ENCODE measurements around the gene NSG2. TPM values are rescaled to one million over a fixed set of nuclear protein-coding genes. Genes with fewer than 3 reads are reported as not detected.
"Not testable (repeated sequence)": the region's sequence is repeated elsewhere in the genome, so short reads cannot be mapped to it uniquely, and the experiment has no call there.

Gene NSG2
- total RNA-seq, 6 experiments from 2014 or later: 0.13 TPM; not detected in 5

DNA sequence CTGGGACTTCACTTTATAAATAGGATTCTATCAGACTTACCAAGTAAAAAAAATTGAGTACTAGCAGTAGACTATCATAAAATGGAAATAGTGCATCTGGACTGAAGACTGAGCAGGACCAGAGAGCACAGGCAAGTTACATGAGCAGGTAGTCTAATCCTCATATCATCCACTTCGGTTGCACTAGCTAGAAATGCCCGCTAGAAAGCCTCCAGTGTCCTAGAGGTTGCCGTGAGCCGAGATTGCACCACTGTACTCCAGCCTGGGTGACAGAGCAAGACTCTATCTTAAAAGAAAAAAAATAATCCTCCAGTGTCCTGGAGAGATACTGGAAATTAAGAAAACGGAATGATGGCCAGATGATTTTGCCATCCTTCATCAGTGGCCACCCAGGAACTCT, 36.6 kb upstream of the NSG2 start:
- 70% methylated on average over 5 of the region's 5 CpGs for WGBS (ENCODE audit: insufficient coverage, low coverage, low lambda C conversion rate, missing lambda C conversion rate)
- H3K27me3 ChIP-seq: no peaks in the 10 kb centered on the region
- no peak for DNase-seq
- no peak for TF ChIP-seq POLR2A (IDR thresholded peaks at IDR 0.05)
- TF ChIP-seq, protein P1, sequence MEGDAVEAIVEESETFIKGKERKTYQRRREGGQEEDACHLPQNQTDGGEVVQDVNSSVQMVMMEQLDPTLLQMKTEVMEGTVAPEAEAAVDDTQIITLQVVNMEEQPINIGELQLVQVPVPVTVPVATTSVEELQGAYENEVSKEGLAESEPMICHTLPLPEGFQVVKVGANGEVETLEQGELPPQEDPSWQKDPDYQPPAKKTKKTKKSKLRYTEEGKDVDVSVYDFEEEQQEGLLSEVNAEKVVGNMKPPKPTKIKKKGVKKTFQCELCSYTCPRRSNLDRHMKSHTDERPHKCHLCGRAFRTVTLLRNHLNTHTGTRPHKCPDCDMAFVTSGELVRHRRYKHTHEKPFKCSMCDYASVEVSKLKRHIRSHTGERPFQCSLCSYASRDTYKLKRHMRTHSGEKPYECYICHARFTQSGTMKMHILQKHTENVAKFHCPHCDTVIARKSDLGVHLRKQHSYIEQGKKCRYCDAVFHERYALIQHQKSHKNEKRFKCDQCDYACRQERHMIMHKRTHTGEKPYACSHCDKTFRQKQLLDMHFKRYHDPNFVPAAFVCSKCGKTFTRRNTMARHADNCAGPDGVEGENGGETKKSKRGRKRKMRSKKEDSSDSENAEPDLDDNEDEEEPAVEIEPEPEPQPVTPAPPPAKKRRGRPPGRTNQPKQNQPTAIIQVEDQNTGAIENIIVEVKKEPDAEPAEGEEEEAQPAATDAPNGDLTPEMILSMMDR (IDR thresholded peaks at IDR 0.05): no peak
- no peaks in the 10 kb centered on the region for H3K4me1 ChIP-seq
- H3K9me3 ChIP-seq: no peaks in the 10 kb centered on the region
- no peak for ATAC-seq
- intact Hi-C loops (cut with DNase I): no loop called here
- no peak overlapping the region for H3K4me3 ChIP-seq
- H3K27ac ChIP-seq: no peak overlapping the region
- no peaks in the 10 kb centered on the region for H3K36me3 ChIP-seq

DNA sequence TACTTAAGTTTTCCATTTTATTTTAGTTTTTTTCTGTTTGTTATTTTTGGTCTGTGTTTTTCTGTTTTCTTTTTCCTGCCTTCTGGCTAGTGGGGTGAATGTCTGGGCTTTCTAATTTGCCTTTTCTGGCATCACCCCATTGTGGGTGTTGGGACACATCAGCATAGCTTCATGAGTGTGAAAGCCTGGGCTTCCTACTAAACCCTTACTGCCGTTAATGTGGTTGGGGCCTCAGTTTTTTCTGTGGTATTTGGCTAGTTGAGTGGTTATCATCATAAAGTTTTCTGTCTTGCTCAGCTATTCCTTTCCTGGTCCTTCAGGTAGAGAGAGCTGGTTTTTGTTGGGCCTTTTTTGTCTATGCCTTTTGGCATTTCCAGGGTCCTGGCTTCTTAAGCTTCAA, 35.1 kb upstream of the NSG2 start:
- H3K4me3 ChIP-seq: no peak overlapping the region
- intact Hi-C loops (cut with DNase I): no loop called here
- 67% methylated on average over 1 of the region's 1 CpG for WGBS (ENCODE audit: insufficient coverage, low coverage, low lambda C conversion rate, missing lambda C conversion rate)
- no peak for ATAC-seq
- H3K27me3 ChIP-seq: no peaks in the 10 kb centered on the region
- no peaks in the 10 kb centered on the region for H3K36me3 ChIP-seq
- H3K9me3 ChIP-seq: no peaks in the 10 kb centered on the region
- DNase-seq: no peak
- TF ChIP-seq POLR2A (IDR thresholded peaks at IDR 0.05): no peak
- TF ChIP-seq, protein P1 (IDR thresholded peaks at IDR 0.05): no peak
- H3K27ac ChIP-seq: no peak overlapping the region
- no peaks in the 10 kb centered on the region for H3K4me1 ChIP-seq

DNA sequence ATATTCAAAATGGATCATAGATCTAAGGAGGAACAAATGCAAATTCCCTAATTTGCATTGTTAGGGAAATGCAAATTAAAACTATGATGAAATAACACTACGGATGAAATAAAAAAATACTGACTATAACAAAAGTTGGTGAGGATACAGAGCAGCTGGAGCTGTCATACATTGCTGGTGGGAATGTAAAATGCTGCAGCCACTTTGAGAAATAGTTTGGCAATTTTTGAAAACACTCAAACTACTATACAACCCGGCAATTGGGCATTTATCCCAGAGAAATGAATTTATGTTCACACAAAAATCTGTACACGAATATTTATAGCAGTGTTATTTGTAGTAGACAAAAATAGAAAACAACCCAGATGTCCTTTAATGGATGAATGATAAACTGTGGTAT, 34.1 kb upstream of the NSG2 start:
- H3K36me3 ChIP-seq: no peaks in the 10 kb centered on the region
- no peak for DNase-seq
- WGBS (ENCODE audit: insufficient coverage, low coverage, low lambda C conversion rate, missing lambda C conversion rate): 47% methylated on average over 3 of the region's 3 CpGs
- TF ChIP-seq, protein P1 (IDR thresholded peaks at IDR 0.05): no peak
- TF ChIP-seq POLR2A (IDR thresholded peaks at IDR 0.05): no peak
- no peaks in the 10 kb centered on the region for H3K27me3 ChIP-seq
- H3K27ac ChIP-seq: no peak overlapping the region
- no peaks in the 10 kb centered on the region for H3K4me1 ChIP-seq
- intact Hi-C loops (cut with DNase I): no loop called here
- no peak for ATAC-seq
- no peak overlapping the region for H3K4me3 ChIP-seq
- no peaks in the 10 kb centered on the region for H3K9me3 ChIP-seq

DNA sequence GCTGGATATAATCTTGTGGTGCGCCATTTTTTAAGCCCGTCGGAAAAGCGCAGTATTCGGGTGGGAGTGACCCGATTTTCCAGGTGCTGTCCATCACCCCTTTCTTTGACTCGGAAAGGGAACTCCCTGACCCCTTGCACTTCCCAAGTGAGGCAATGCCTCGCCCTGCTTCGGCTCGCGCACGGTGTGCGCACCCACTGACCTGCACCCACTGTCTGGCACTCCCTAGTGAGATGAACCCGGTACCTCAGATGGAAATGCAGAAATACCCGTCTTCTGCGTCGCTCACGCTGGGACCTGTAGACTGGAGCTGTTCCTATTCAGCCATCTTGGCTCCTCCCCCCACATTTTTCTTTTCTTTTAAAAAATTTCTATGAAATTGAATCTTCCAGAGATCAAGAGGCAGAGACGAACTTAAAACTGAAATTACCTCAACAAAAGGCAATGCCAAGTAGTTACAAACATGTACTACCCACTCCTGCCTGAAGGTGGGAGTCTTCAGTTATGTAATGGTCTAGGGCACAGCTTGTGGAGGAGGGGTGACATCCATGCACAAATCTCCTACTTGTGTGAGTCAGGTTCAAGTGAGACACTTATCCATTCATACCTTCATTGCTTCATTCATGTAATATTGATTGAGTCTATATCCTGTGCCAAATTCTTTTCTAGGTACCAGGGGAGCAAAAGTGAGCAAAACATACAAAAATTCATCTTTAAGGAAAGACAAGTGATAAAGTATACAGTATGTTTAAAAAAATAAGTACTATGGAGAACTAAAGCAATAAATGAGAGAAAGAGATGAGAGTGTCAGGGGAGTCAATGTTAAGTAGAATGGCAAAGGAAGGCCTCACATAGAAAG, 25.2 kb upstream of the NSG2 start:
- H3K27me3 ChIP-seq; H3K4me1 ChIP-seq; H3K9me3 ChIP-seq; H3K36me3 ChIP-seq; H3K27ac ChIP-seq; intact Hi-C loops (cut with DNase I); H3K4me3 ChIP-seq: not testable (repeated sequence)
- ATAC-seq (peak; percentile 78 to 83 (median 81)), DNase-seq (peak in 1 of 3 donors; percentile 51)
- TF ChIP-seq, protein P1 (IDR thresholded peaks at IDR 0.05): peak; percentile 54 to 64 (median 60)
- WGBS (ENCODE audit: insufficient coverage, low coverage, low lambda C conversion rate, missing lambda C conversion rate): 71% methylated on average over 11 of the region's 19 CpGs
